A673 (cell line): Measurements from ENCODE around the gene ABCC11. TPM values are rescaled to one million over a fixed set of nuclear protein-coding genes. Genes with fewer than 3 reads are reported as not detected.

Experiments
- BruUV-seq: library from RNA; stranded (reverse); fragments of 400-500 nt; replicated peaks from 2 replicates; lab custom pipeline; 2021; lab: Mats Ljungman, UMichigan
- CTCF ChIA-PET: fragments of 300-600 bp; sonication (Branson Sonifier 250); formaldehyde crosslinking; loops from one replicate; lab custom pipeline; 2022; ENCODE audit warnings: antibody characterized with exemption; lab: Charles Lee
- POLR2A ChIA-PET: fragments of 300-600 bp; sonication (Branson Sonifier 250); formaldehyde crosslinking; loops from one replicate; lab custom pipeline; 2022; ENCODE audit warnings: antibody characterized with exemption; ENCODE audit not compliant: low non-redundant PET; lab: Charles Lee
- DNase-seq: peaks from one replicate; pipeline ENCODE4 v3.0.0-alpha.2; 2015; ENCODE audit warnings: low spot score
- H3K27ac ChIP-seq: fragments of 200-600 bp; sonication (generic); 2 replicates; pipeline ENCODE4 v1.5.1; 2016; ENCODE audit warnings: mixed run types, low read depth, mild to moderate bottlenecking, mixed read lengths, antibody characterized with exemption, low read length; ENCODE audit not compliant: poor library complexity, severe bottlenecking
- H3K27me3 ChIP-seq: fragments of 200-600 bp; sonication (generic); replicated peaks from 2 replicates; pipeline ENCODE4 v1.6.1; 2017; ENCODE audit warnings: mixed run types, low read depth, mild to moderate bottlenecking, mixed read lengths, antibody characterized with exemption, low read length; ENCODE audit not compliant: insufficient read depth, poor library complexity
- H3K36me3 ChIP-seq: fragments of 200-600 bp; sonication (generic); 2 replicates; pipeline ENCODE4 v1.6.1; 2016; ENCODE audit warnings: mixed run types, mild to moderate bottlenecking, mixed read lengths, antibody characterized with exemption, low read length; ENCODE audit not compliant: insufficient read depth, poor library complexity, severe bottlenecking
- H3K4me1 ChIP-seq: fragments of 200-600 bp; sonication (generic); 2 replicates; pipeline ENCODE4 v1.6.1; 2017; ENCODE audit warnings: mixed run types, mild to moderate bottlenecking, mixed read lengths, antibody characterized with exemption, low read length; ENCODE audit not compliant: insufficient read depth, poor library complexity, severe bottlenecking
- H3K4me3 ChIP-seq: fragments of 200-600 bp; sonication (generic); 2 replicates; pipeline ENCODE4 v1.5.1; 2016; ENCODE audit warnings: low read depth, mixed run types, mild to moderate bottlenecking, mixed read lengths, low read length; ENCODE audit not compliant: poor library complexity, severe bottlenecking
- H3K9me3 ChIP-seq: fragments of 200-600 bp; sonication (generic); 2 replicates; pipeline ENCODE4 v1.6.1; 2016; ENCODE audit warnings: mixed run types, low read depth, mild to moderate bottlenecking, mixed read lengths, antibody characterized with exemption, low read length; ENCODE audit not compliant: poor library complexity, severe bottlenecking
- EZH2 ChIP-seq: fragments of 200-600 bp; sonication (generic); IDR thresholded peaks from 2 replicates; pipeline ENCODE4 v1.6.1; 2017; ENCODE audit warnings: borderline replicate concordance, low read depth, mild to moderate bottlenecking, mixed read lengths, antibody characterized with exemption, low read length; ENCODE audit not compliant: poor library complexity, severe bottlenecking
- intact Hi-C: fragments of 100-400 bp; cut with micrococcal nuclease; formaldehyde crosslinking; loops from one replicate; pipeline ENCODE4 v1.10.0; 2022; ENCODE audit not compliant: unreplicated experiment
- total RNA-seq: library from RNA; stranded (reverse); gene quantifications from 2 replicates; pipeline ENCODE4 v1.2.3, GENCODE V29; 2021
- TF ChIP-seq, protein P1 (sequence below): fragments of 300-800, 200-600 bp; sonication (generic); conservative IDR thresholded peaks from 2 replicates; pipeline ENCODE4 v1.5.1; 2017; ENCODE audit warnings: low read depth, mild to moderate bottlenecking, antibody characterized with exemption, low read length, moderate library complexity, mixed read lengths

ABCC11 gene
- total RNA-seq, 1 experiment from 2014 or later: not detected

GRCh38 chr16:48161906-48162305 is 85.4 kb downstream of the ABCC11 start:
- Histone ChIP-seq H3K4me3 (no peak overlapping the region), H3K27ac (no peak overlapping the region), H3K27me3 (no peaks in the 10 kb centered on the region), H3K9me3 (no peaks in the 10 kb centered on the region), H3K36me3 (no peaks in the 10 kb centered on the region), H3K4me1 (no peaks in the 10 kb centered on the region)
- POLR2A ChIA-PET: no interaction called here
- CTCF ChIA-PET: no interaction called here
- BruUV-seq: no TSS peak
- intact Hi-C loops: loop anchor here (5.0 to 10.0 kb wide), 2 partner anchors 1305 to 1607 kb away; no protein-coding TSS in a partner anchor
- TF ChIP-seq EZH2: no peak
- TF ChIP-seq, protein P1, sequence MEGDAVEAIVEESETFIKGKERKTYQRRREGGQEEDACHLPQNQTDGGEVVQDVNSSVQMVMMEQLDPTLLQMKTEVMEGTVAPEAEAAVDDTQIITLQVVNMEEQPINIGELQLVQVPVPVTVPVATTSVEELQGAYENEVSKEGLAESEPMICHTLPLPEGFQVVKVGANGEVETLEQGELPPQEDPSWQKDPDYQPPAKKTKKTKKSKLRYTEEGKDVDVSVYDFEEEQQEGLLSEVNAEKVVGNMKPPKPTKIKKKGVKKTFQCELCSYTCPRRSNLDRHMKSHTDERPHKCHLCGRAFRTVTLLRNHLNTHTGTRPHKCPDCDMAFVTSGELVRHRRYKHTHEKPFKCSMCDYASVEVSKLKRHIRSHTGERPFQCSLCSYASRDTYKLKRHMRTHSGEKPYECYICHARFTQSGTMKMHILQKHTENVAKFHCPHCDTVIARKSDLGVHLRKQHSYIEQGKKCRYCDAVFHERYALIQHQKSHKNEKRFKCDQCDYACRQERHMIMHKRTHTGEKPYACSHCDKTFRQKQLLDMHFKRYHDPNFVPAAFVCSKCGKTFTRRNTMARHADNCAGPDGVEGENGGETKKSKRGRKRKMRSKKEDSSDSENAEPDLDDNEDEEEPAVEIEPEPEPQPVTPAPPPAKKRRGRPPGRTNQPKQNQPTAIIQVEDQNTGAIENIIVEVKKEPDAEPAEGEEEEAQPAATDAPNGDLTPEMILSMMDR: no peak
- DNase-seq: no peak

GRCh38 chr16:48160575-48160974 is 86.8 kb downstream of the ABCC11 start:
- Histone ChIP-seq H3K9me3 (no peaks in the 10 kb centered on the region), H3K4me3 (no peak overlapping the region), H3K4me1 (no peaks in the 10 kb centered on the region), H3K27ac (no peak overlapping the region), H3K36me3 (no peaks in the 10 kb centered on the region), H3K27me3 (no peaks in the 10 kb centered on the region)
- ChIA-PET CTCF (no interaction called here), POLR2A (no interaction called here)
- TF ChIP-seq, protein P1: no peak
- no peak for TF ChIP-seq EZH2
- BruUV-seq: no TSS peak
- no peak for DNase-seq
- intact Hi-C loops: loop anchor here (5.0 to 10.0 kb wide), 2 partner anchors 1303 to 1606 kb away; no protein-coding TSS in a partner anchor

DNA sequence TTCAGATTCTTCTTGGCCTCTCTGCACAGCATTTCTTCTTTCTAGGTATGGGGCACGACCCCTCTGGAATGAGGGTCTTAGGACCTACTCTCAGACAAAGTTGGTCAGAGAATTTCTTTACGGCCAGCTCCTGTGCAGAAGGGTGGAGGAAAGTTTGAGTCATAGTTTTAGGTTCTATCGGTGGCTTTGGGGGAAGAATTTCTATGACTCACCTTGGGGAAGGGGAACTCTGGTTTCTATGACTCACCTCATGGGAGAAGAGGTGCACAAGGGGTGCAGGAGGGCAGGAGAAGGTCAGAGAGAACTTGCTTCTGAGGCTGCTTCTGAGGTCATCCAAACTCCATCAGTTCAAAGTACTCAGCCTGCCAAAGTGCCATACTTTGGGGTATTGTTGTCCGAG is 89.0 kb downstream of the ABCC11 start:
- H3K27ac ChIP-seq: no peak overlapping the region
- H3K36me3 ChIP-seq: no peaks in the 10 kb centered on the region
- ChIA-PET POLR2A (no interaction called here), CTCF (interaction anchor here (0.5 kb wide), 1 partner anchor 9 kb away, joined by 3 read pairs; no protein-coding TSS in a partner anchor)
- H3K4me3 ChIP-seq: no peak overlapping the region
- H3K9me3 ChIP-seq: no peaks in the 10 kb centered on the region
- TF ChIP-seq, protein P1: no peak
- no peak for TF ChIP-seq EZH2
- BruUV-seq: no TSS peak
- H3K4me1 ChIP-seq: no peaks in the 10 kb centered on the region
- intact Hi-C loops: loop anchor here (5.0 kb wide), 1 partner anchor 1121 kb away; no protein-coding TSS in a partner anchor
- no peaks in the 10 kb centered on the region for H3K27me3 ChIP-seq
- no peak for DNase-seq
